GM12801 (cell line): ENCODE data around the gene PPP3CA.

Experiments used
- CTCF ChIP-seq: IDR thresholded peaks from one replicate; pipeline ENCODE4 v1.5.1; 2011; ENCODE audit warnings: control low read depth; ENCODE audit not compliant: insufficient read length; ENCODE audit errors: extremely low read depth

PPP3CA gene

GRCh38 chr4:101265816-101266172 is 81.5 kb downstream of the PPP3CA start:
- no peak for TF ChIP-seq CTCF

GRCh38 chr4:101264993-101265815 is 82.1 kb downstream of the PPP3CA start:
- no peak for TF ChIP-seq CTCF

- TF ChIP-seq CTCF: no peak
Measured at GRCh38 chr4:101264512-101264911, 82.8 kb downstream of the PPP3CA start.

- no peak for TF ChIP-seq CTCF
Measured at GRCh38 chr4:101262683-101263082, 84.6 kb downstream of the PPP3CA start.

- no peak for TF ChIP-seq CTCF
Measured at GRCh38 chr4:101259876-101260275, 87.5 kb downstream of the PPP3CA start.

- no peak for TF ChIP-seq CTCF
Measured at GRCh38 chr4:101258883-101259282, 88.4 kb downstream of the PPP3CA start.

GRCh38 chr4:101256222-101256621 is 91.1 kb downstream of the PPP3CA start:
- TF ChIP-seq CTCF: no peak
